ENCODE data around the gene FAM169A.

DNA sequence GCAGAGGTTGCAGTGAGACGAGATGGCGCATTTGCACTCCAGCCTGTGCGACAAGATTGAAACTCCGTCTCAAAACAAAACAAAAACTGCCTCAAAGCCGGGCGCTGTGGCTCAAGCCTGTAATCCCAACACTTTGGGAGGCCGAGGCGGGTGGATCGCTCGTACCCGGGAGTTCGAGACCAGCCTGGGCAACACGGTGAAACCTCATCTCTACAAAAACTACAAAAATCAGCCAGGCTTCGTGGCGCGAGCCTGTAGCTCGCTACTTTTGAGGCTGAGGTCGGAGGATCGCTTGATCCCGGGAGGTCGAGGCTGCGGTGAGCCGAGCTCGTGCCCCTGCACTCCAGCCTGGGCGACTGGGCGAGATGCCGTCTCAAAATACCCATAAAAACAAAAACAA is 100.3 kb downstream of the FAM169A start:
- no peak for TF ChIP-seq EZH2phosphoT487 (IDR thresholded peaks at IDR 0.05; ENCODE audit: borderline replicate concordance, low read length)
- TF ChIP-seq, protein P1, sequence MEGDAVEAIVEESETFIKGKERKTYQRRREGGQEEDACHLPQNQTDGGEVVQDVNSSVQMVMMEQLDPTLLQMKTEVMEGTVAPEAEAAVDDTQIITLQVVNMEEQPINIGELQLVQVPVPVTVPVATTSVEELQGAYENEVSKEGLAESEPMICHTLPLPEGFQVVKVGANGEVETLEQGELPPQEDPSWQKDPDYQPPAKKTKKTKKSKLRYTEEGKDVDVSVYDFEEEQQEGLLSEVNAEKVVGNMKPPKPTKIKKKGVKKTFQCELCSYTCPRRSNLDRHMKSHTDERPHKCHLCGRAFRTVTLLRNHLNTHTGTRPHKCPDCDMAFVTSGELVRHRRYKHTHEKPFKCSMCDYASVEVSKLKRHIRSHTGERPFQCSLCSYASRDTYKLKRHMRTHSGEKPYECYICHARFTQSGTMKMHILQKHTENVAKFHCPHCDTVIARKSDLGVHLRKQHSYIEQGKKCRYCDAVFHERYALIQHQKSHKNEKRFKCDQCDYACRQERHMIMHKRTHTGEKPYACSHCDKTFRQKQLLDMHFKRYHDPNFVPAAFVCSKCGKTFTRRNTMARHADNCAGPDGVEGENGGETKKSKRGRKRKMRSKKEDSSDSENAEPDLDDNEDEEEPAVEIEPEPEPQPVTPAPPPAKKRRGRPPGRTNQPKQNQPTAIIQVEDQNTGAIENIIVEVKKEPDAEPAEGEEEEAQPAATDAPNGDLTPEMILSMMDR (conservative IDR thresholded peaks at IDR 0.05; ENCODE audit: low read depth, low read length): no peak
